SU-DHL-6 (cell line): ENCODE data around the gene RHOXF2.

ENCODE experiments used
- EZH2phosphoT487 ChIP-seq: fragments of 200-600 bp; sonication (generic), shearing (Covaris generic); conservative IDR thresholded peaks from 2 replicates; pipeline ENCODE4 v1.6.1; 2018; ENCODE audit warnings: mild to moderate bottlenecking, antibody characterized with exemption, low read length, moderate library complexity, mixed read lengths
- TF ChIP-seq, protein P1 (sequence below): fragments of 200-600 bp; sonication (generic); IDR thresholded peaks from one replicate; pipeline ENCODE4 v1.5.1; 2017; ENCODE audit warnings: antibody characterized with exemption, mild to moderate bottlenecking, low read length, moderate library complexity; ENCODE audit not compliant: insufficient read depth, poor library complexity, severe bottlenecking

DNA sequence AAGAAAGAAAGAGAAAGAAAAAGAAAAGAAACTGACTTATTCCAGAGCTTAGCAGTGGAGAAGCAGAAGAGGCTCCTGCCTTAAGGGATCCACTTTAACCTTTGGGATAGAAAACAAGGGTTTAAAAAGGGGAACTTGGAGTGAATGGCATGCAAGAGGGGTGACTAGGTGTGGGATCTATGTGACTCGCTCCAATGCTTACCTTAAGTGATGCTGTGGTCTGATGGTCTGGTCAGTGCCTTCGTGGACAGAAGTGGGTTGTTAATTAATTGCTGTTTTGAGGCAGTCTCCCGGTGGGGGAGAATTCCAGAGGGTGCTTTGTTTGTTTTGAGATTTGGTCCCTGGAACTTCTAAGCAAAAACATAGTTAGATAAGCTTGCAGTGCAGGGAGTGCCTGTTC, 21.6 kb upstream of the RHOXF2 start:
- TF ChIP-seq, protein P1, sequence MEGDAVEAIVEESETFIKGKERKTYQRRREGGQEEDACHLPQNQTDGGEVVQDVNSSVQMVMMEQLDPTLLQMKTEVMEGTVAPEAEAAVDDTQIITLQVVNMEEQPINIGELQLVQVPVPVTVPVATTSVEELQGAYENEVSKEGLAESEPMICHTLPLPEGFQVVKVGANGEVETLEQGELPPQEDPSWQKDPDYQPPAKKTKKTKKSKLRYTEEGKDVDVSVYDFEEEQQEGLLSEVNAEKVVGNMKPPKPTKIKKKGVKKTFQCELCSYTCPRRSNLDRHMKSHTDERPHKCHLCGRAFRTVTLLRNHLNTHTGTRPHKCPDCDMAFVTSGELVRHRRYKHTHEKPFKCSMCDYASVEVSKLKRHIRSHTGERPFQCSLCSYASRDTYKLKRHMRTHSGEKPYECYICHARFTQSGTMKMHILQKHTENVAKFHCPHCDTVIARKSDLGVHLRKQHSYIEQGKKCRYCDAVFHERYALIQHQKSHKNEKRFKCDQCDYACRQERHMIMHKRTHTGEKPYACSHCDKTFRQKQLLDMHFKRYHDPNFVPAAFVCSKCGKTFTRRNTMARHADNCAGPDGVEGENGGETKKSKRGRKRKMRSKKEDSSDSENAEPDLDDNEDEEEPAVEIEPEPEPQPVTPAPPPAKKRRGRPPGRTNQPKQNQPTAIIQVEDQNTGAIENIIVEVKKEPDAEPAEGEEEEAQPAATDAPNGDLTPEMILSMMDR, result no peak
- no peak for TF ChIP-seq EZH2phosphoT487
